Liver (tissue), 9 donors: ENCODE measurements around the gene GCGR. TPM values are rescaled to one million over a fixed set of nuclear protein-coding genes. Genes with fewer than 3 reads are reported as not detected.

Experiments used
- DNase-seq: peaks from one replicate; pipeline ENCODE4 v3.0.0-alpha.2; 2017; ENCODE audit warnings: low spot score
- H3K27ac ChIP-seq, 2 donors: one replicate each; pipeline ENCODE4 v1.7.0; 2013; ENCODE audit warnings: inconsistent platforms in 2 of 2, low read length in 2 of 2, control low read depth in 1 of 2, low read depth in 1 of 2, mild to moderate bottlenecking in 1 of 2
- H3K27me3 ChIP-seq, 4 donors: one replicate each; pipeline versions ENCODE4 v1.6.1 to v1.7.0; 2013; ENCODE audit warnings: low read length in 3 of 4, inconsistent platforms in 1 of 4, mild to moderate bottlenecking in 1 of 4, moderate library complexity in 1 of 4; ENCODE audit not compliant: control insufficient read depth in 4 of 4, insufficient read depth in 4 of 4
- H3K36me3 ChIP-seq, 4 donors: one replicate each; pipeline versions ENCODE4 v1.6.1 to v1.7.0; 2013; ENCODE audit warnings: low read length in 3 of 4, mild to moderate bottlenecking in 3 of 4, low read depth in 1 of 4, moderate library complexity in 1 of 4; ENCODE audit not compliant: control insufficient read depth in 4 of 4, insufficient read depth in 3 of 4
- H3K4me1 ChIP-seq, 4 donors: one replicate each; pipeline versions ENCODE4 v1.6.1 to v1.7.0; 2013; ENCODE audit warnings: low read length in 3 of 4, mild to moderate bottlenecking in 3 of 4, moderate library complexity in 1 of 4; ENCODE audit not compliant: control insufficient read depth in 4 of 4, insufficient read depth in 4 of 4
- H3K4me3 ChIP-seq, 3 donors: one replicate each; pipeline versions ENCODE4 v1.6.1 to v1.7.0; 2013; ENCODE audit warnings: low read length in 3 of 3, control low read depth in 1 of 3, low read depth in 1 of 3, mild to moderate bottlenecking in 1 of 3
- H3K9ac ChIP-seq, 2 donors: one replicate each; pipeline ENCODE4 v1.7.0; 2013; ENCODE audit warnings: low read length in 2 of 2, mild to moderate bottlenecking in 2 of 2, moderate library complexity in 2 of 2, control low read depth in 1 of 2, low read depth in 1 of 2
- H3K9me3 ChIP-seq, 4 donors: one replicate each; pipeline versions ENCODE4 v1.6.1 to v1.7.0; 2013; ENCODE audit warnings: low read length in 3 of 4; ENCODE audit not compliant: control insufficient read depth in 4 of 4
- EGR1 ChIP-seq, 2 donors: IDR thresholded peaks; 2 replicates each; pipeline ENCODE4 v1.6.1; 2016 to 2018; ENCODE audit warnings: antibody characterized with exemption in 2 of 2, low read depth in 2 of 2
- FOXA1 ChIP-seq: IDR thresholded peaks from 2 replicates; pipeline ENCODE4 v1.6.1; 2016; ENCODE audit warnings: antibody characterized with exemption
- FOXA2 ChIP-seq: IDR thresholded peaks from 2 replicates; pipeline ENCODE4 v1.6.1; 2016; ENCODE audit warnings: antibody characterized with exemption
- GABPA ChIP-seq, 2 donors: IDR thresholded peaks in 1 of 2; conservative IDR thresholded peaks in 1 of 2; 2 replicates each; pipeline ENCODE4 v1.6.1; 2016; ENCODE audit warnings: antibody characterized with exemption in 2 of 2, mild to moderate bottlenecking in 1 of 2, moderate library complexity in 1 of 2
- HNF4A ChIP-seq, 2 donors: conservative IDR thresholded peaks; 2 replicates each; pipeline ENCODE4 v1.6.1; 2016; ENCODE audit warnings: antibody characterized with exemption in 2 of 2, mild to moderate bottlenecking in 2 of 2
- HNF4G ChIP-seq: IDR thresholded peaks from 2 replicates; pipeline ENCODE4 v1.6.1; 2016; ENCODE audit warnings: antibody characterized with exemption
- JUND ChIP-seq, 2 donors: IDR thresholded peaks; 2 replicates each; pipeline ENCODE4 v1.6.1; 2016; ENCODE audit warnings: antibody characterized with exemption in 2 of 2
- NR2F2 ChIP-seq: IDR thresholded peaks from 2 replicates; pipeline ENCODE4 v1.6.1; 2016; ENCODE audit warnings: antibody characterized with exemption
- RAD21 ChIP-seq, 2 donors: IDR thresholded peaks; 2 replicates each; pipeline ENCODE4 v1.6.1; 2016; ENCODE audit warnings: antibody characterized with exemption in 2 of 2, mild to moderate bottlenecking in 2 of 2
- RXRA ChIP-seq, 2 donors: IDR thresholded peaks; 2 replicates each; pipeline ENCODE4 v1.6.1; 2017 to 2018; ENCODE audit warnings: antibody characterized with exemption in 2 of 2, mild to moderate bottlenecking in 1 of 2
- SP1 ChIP-seq: IDR thresholded peaks from 2 replicates; pipeline ENCODE4 v1.6.1; 2018; ENCODE audit warnings: antibody characterized with exemption, mild to moderate bottlenecking
- TAF1 ChIP-seq: conservative IDR thresholded peaks from 2 replicates; pipeline ENCODE4 v1.6.1; 2016; ENCODE audit warnings: antibody characterized with exemption, mild to moderate bottlenecking
- YY1 ChIP-seq: IDR thresholded peaks from 2 replicates; pipeline ENCODE4 v1.6.1; 2016; ENCODE audit warnings: antibody characterized with exemption, mild to moderate bottlenecking
- WGBS: extraction: QIAGEN DNeasy Blood & Tissue Kit; methylation state at CpG from one replicate; pipeline ENCODE4 v1.1.7; 2013; 5-methylcytosine and 5-hydroxymethylcytosine counted together
- polyA plus RNA-seq, 2 donors: library from polyadenylated mRNA; stranded (reverse) in 1 of 2; unstranded in 1 of 2; fragments of 200-250 nt in 1 of 2; fragments of >200 nt in 1 of 2; fragmentation: Nextera tagmentation in 1 of 2; extraction: Ambion mirVana in 1 of 2; gene quantifications; one replicate each; pipeline versions ENCODE4 v1.2.1 to v1.2.3, GENCODE V29; 2013 to 2015
- total RNA-seq, 2 donors: library from RNA; depleted of rRNA; stranded (reverse); fragments of >200 nt; gene quantifications; one replicate each; pipeline ENCODE4 v1.2.3, GENCODE V29; 2014
- TF ChIP-seq, protein P1 (sequence below): IDR thresholded peaks from 2 replicates; pipeline ENCODE4 v1.6.1; 2016; ENCODE audit warnings: antibody characterized with exemption
- TF ChIP-seq, protein P2 (sequence below): fragments of 150-350 bp; IDR thresholded peaks from 2 replicates; pipeline ENCODE4 v1.5.1; 2017; ENCODE audit warnings: improper control_type of control experiment, low read depth, low read length; ENCODE audit not compliant: missing input control
- TF ChIP-seq, protein P3 (sequence below): IDR thresholded peaks from 2 replicates; pipeline ENCODE4 v1.6.1; 2016; ENCODE audit warnings: antibody characterized with exemption, mild to moderate bottlenecking
- TF ChIP-seq, protein P4 (sequence below): IDR thresholded peaks from 2 replicates; pipeline ENCODE4 v1.6.1; 2016; ENCODE audit warnings: antibody characterized with exemption
- TF ChIP-seq, protein P5 (sequence below): IDR thresholded peaks from 2 replicates; pipeline ENCODE4 v1.6.1; 2016; ENCODE audit warnings: antibody characterized with exemption
- donor health status: healthy.
- donor health status: healthy.
- donor health status: healthy.
- donor health status: healthy.
- donor health status: healthy.

The GCGR gene
- total and polyA plus RNA-seq, 4 donors: 20.7 to 72.0 (median 48.9) TPM

DNA sequence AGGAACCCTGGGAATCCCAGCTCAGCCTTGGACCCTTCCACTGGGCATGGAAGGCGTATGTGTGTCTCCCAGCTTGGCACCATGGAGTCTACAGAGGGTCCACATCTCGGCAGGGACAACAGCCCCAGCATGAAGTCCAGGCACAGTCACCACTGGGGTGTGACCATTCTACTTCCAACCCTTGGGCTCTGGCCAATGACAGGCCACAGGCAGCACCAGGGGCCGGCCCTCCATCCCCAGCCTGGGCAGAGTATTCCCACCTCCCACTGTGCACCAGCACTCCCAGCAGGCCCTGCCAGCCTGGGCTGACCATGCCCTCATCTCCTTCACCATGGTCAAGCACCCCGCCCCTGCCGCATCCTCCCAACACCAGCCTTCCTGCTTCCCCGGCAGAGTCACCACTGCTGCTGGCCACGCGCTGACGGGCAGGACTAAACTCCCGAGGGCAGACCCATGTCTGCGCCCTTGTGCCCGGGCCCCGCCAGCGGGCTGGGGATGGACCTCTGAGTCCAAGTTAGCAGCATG, 40.4 kb downstream of the GCGR start:
- DNase-seq: no peak
- H3K4me1 ChIP-seq: peaks cover 0 to 29% (median 19%) of the 10 kb centered on the region in 4 donors
- 94% methylated on average over 14 of the region's 14 CpGs for WGBS

More for the DNA sequence above, 40.4 kb downstream of the GCGR start:
- no peaks in the 10 kb centered on the region for H3K9me3 ChIP-seq
- peaks cover 30 to 50% (median 35%) of the 10 kb centered on the region in 4 donors for H3K36me3 ChIP-seq
- no peak overlapping the region for H3K4me3 ChIP-seq
- TF ChIP-seq FOXA1: no peak
- no peak for TF ChIP-seq HNF4G
- no peak for TF ChIP-seq FOXA2
- TF ChIP-seq HNF4A (conservative IDR thresholded peaks at IDR 0.05): no peak
- no peak for TF ChIP-seq EGR1 (IDR thresholded peaks at IDR 0.05; ENCODE audit: low read depth in 2 of 2)
- no peak for TF ChIP-seq YY1
- TF ChIP-seq, protein P1, sequence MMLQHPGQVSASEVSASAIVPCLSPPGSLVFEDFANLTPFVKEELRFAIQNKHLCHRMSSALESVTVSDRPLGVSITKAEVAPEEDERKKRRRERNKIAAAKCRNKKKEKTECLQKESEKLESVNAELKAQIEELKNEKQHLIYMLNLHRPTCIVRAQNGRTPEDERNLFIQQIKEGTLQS: no peak
- TF ChIP-seq RXRA (IDR thresholded peaks at IDR 0.05): no peak
- TF ChIP-seq RAD21 (IDR thresholded peaks at IDR 0.05): no peak
- TF ChIP-seq SP1: no peak
- TF ChIP-seq, protein P2, sequence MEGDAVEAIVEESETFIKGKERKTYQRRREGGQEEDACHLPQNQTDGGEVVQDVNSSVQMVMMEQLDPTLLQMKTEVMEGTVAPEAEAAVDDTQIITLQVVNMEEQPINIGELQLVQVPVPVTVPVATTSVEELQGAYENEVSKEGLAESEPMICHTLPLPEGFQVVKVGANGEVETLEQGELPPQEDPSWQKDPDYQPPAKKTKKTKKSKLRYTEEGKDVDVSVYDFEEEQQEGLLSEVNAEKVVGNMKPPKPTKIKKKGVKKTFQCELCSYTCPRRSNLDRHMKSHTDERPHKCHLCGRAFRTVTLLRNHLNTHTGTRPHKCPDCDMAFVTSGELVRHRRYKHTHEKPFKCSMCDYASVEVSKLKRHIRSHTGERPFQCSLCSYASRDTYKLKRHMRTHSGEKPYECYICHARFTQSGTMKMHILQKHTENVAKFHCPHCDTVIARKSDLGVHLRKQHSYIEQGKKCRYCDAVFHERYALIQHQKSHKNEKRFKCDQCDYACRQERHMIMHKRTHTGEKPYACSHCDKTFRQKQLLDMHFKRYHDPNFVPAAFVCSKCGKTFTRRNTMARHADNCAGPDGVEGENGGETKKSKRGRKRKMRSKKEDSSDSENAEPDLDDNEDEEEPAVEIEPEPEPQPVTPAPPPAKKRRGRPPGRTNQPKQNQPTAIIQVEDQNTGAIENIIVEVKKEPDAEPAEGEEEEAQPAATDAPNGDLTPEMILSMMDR: no peak
- TF ChIP-seq TAF1: no peak
- TF ChIP-seq JUND (IDR thresholded peaks at IDR 0.05): no peak
- TF ChIP-seq, protein P3, sequence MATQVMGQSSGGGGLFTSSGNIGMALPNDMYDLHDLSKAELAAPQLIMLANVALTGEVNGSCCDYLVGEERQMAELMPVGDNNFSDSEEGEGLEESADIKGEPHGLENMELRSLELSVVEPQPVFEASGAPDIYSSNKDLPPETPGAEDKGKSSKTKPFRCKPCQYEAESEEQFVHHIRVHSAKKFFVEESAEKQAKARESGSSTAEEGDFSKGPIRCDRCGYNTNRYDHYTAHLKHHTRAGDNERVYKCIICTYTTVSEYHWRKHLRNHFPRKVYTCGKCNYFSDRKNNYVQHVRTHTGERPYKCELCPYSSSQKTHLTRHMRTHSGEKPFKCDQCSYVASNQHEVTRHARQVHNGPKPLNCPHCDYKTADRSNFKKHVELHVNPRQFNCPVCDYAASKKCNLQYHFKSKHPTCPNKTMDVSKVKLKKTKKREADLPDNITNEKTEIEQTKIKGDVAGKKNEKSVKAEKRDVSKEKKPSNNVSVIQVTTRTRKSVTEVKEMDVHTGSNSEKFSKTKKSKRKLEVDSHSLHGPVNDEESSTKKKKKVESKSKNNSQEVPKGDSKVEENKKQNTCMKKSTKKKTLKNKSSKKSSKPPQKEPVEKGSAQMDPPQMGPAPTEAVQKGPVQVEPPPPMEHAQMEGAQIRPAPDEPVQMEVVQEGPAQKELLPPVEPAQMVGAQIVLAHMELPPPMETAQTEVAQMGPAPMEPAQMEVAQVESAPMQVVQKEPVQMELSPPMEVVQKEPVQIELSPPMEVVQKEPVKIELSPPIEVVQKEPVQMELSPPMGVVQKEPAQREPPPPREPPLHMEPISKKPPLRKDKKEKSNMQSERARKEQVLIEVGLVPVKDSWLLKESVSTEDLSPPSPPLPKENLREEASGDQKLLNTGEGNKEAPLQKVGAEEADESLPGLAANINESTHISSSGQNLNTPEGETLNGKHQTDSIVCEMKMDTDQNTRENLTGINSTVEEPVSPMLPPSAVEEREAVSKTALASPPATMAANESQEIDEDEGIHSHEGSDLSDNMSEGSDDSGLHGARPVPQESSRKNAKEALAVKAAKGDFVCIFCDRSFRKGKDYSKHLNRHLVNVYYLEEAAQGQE: no peak
- TF ChIP-seq NR2F2: no peak
- TF ChIP-seq, protein P4, sequence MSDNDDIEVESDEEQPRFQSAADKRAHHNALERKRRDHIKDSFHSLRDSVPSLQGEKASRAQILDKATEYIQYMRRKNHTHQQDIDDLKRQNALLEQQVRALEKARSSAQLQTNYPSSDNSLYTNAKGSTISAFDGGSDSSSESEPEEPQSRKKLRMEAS: no peak
- TF ChIP-seq, protein P5, sequence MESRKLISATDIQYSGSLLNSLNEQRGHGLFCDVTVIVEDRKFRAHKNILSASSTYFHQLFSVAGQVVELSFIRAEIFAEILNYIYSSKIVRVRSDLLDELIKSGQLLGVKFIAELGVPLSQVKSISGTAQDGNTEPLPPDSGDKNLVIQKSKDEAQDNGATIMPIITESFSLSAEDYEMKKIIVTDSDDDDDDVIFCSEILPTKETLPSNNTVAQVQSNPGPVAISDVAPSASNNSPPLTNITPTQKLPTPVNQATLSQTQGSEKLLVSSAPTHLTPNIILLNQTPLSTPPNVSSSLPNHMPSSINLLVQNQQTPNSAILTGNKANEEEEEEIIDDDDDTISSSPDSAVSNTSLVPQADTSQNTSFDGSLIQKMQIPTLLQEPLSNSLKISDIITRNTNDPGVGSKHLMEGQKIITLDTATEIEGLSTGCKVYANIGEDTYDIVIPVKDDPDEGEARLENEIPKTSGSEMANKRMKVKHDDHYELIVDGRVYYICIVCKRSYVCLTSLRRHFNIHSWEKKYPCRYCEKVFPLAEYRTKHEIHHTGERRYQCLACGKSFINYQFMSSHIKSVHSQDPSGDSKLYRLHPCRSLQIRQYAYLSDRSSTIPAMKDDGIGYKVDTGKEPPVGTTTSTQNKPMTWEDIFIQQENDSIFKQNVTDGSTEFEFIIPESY: no peak
- TF ChIP-seq GABPA (IDR thresholded peaks at IDR 0.05 in 1 of 2, conservative IDR thresholded peaks at IDR 0.05 in 1 of 2): no peak
- H3K27ac ChIP-seq: no peak overlapping the region
- no peak overlapping the region for H3K9ac ChIP-seq
- no peaks in the 10 kb centered on the region for H3K27me3 ChIP-seq
